Esophagus squamous epithelium (tissue), 5 donors: Measurements from ENCODE around the gene NUDCD3. TPM values are rescaled to one million over a fixed set of nuclear protein-coding genes. Genes with fewer than 3 reads are reported as not detected.

Source experiments
- DNase-seq: peaks from one replicate; lab custom pipeline; 2025; lab: John Stamatoyannopoulos, UW
- H3K27ac ChIP-seq, 4 donors: fragments of 200-600 bp; sonication (generic); one replicate each; pipeline ENCODE4 v1.5.1; 2016 to 2019; ENCODE audit warnings: mild to moderate bottlenecking in 1 of 4
- H3K27me3 ChIP-seq, 4 donors: fragments of 200-600 bp; sonication (generic); 1 replicate in 3 of 4; 2 replicates in 1 of 4; pipeline versions ENCODE4 v1.5.1 to v1.6.0; 2017 to 2021; ENCODE audit warnings: antibody characterized with exemption in 1 of 4
- H3K36me3 ChIP-seq, 3 donors: fragments of 200-600 bp; sonication (generic); one replicate each; pipeline ENCODE4 v1.5.1; 2016 to 2019
- H3K4me1 ChIP-seq, 3 donors: fragments of 200-600 bp; sonication (generic); one replicate each; pipeline ENCODE4 v1.5.1; 2017 to 2019
- H3K4me3 ChIP-seq, 4 donors: fragments of 200-600 bp; sonication (generic); 1 replicate in 3 of 4; 2 replicates in 1 of 4; pipeline ENCODE4 v1.5.1; 2016 to 2019; ENCODE audit warnings: mild to moderate bottlenecking in 2 of 4, moderate library complexity in 1 of 4
- H3K9me3 ChIP-seq, 3 donors: fragments of 200-600 bp; sonication (generic); one replicate each; pipeline ENCODE4 v1.5.1; 2016 to 2019
- CTCF ChIP-seq, 6 experiments: fragments of 450-650 bp in 4 of 6; fragments of 200-600 bp in 2 of 6; sonication (generic) in 2 of 6; IDR thresholded peaks; one replicate each; pipeline ENCODE4 v1.5.1; 2016 to 2019; ENCODE audit warnings: antibody characterized with exemption in 6 of 6, mild to moderate bottlenecking in 4 of 6, moderate library complexity in 4 of 6
- POLR2A ChIP-seq, 4 donors: fragments of 450-650 bp; IDR thresholded peaks; one replicate each; pipeline ENCODE4 v1.6.1; 2017; ENCODE audit warnings: antibody characterized with exemption in 4 of 4, mild to moderate bottlenecking in 4 of 4, moderate library complexity in 3 of 4
- WGBS, 2 donors: methylation state at CpG; one replicate each; pipeline ENCODE4 v1.1.5; 2018; 5-methylcytosine and 5-hydroxymethylcytosine counted together
- intact Hi-C: fragments of 100-400 bp; cut with DNase I; formaldehyde crosslinking; loops from one replicate; pipeline ENCODE4 v1.15.0; 2022
- total RNA-seq, 4 donors: library from RNA; depleted of rRNA; stranded (reverse); fragments of >200 nt; gene quantifications; one replicate each; pipeline ENCODE4 v1.1.0, GENCODE V29; 2016
- donor health status: DM: yes; HTN: yes; CAD: no.

The NUDCD3 gene
- total RNA-seq, 4 donors from 2014 or later = 33.5 to 54.0 (median 47.0) TPM

GRCh38 chr7:44383566-44383965 is 106.9 kb downstream of the NUDCD3 start:
- H3K4me1 ChIP-seq = peaks cover 0 to 1% (median 0%) of the 10 kb centered on the region in 3 donors

GRCh38 chr7:44382459-44383265 is 107.8 kb downstream of the NUDCD3 start:
- DNase-seq = no peak
- peaks cover 0 to 9% (median 0%) of the 10 kb centered on the region in 3 donors for H3K4me1 ChIP-seq
- intact Hi-C loops = no loop called here
- H3K4me3 ChIP-seq = no peak overlapping the region
- H3K9me3 ChIP-seq = no peaks in the 10 kb centered on the region
- TF ChIP-seq POLR2A (IDR thresholded peaks at IDR 0.05) (no peak), CTCF (IDR thresholded peaks at IDR 0.05) (no peak)
- H3K36me3 ChIP-seq = peaks cover 0 to 72% (median 3%) of the 10 kb centered on the region in 3 donors
- H3K27ac ChIP-seq = no peak overlapping the region
- 69 to 70% methylated on average over 10 to 11 of the region's 13 CpGs for WGBS, 2 donors
- H3K27me3 ChIP-seq = no peaks in the 10 kb centered on the region

More at GRCh38 chr7:44383566-44383965, 106.9 kb downstream of the NUDCD3 start:
- intact Hi-C loops = no loop called here
- 60% methylated on average over 9 of the region's 11 CpGs; no CpG with 5 or more reads in 1 of the 2 donors for WGBS, 2 donors
- no peak for TF ChIP-seq CTCF (IDR thresholded peaks at IDR 0.05)
- TF ChIP-seq POLR2A (IDR thresholded peaks at IDR 0.05) = no peak
- Histone ChIP-seq H3K4me3 (no peak overlapping the region), H3K36me3 (peaks cover 0 to 81% (median 10%) of the 10 kb centered on the region in 3 donors), H3K27ac (no peak overlapping the region), H3K27me3 (no peaks in the 10 kb centered on the region), H3K9me3 (no peaks in the 10 kb centered on the region)
- no peak for DNase-seq

- H3K27ac ChIP-seq = no peak overlapping the region
- peaks cover 0 to 9% (median 0%) of the 10 kb centered on the region in 3 donors for H3K4me1 ChIP-seq
- H3K36me3 ChIP-seq = peaks cover 0 to 62% (median 0%) of the 10 kb centered on the region in 3 donors
- TF ChIP-seq POLR2A (IDR thresholded peaks at IDR 0.05) (no peak), CTCF (IDR thresholded peaks at IDR 0.05) (no peak)
- 86 to 90% methylated on average over 4 to 8 of the region's 9 CpGs for WGBS, 2 donors
- H3K4me3 ChIP-seq = no peak overlapping the region
- DNase-seq = no peak
- intact Hi-C loops = no loop called here
- no peaks in the 10 kb centered on the region for H3K27me3 ChIP-seq
- no peaks in the 10 kb centered on the region for H3K9me3 ChIP-seq
Measured at GRCh38 chr7:44381494-44382220, 108.8 kb downstream of the NUDCD3 start.

DNA sequence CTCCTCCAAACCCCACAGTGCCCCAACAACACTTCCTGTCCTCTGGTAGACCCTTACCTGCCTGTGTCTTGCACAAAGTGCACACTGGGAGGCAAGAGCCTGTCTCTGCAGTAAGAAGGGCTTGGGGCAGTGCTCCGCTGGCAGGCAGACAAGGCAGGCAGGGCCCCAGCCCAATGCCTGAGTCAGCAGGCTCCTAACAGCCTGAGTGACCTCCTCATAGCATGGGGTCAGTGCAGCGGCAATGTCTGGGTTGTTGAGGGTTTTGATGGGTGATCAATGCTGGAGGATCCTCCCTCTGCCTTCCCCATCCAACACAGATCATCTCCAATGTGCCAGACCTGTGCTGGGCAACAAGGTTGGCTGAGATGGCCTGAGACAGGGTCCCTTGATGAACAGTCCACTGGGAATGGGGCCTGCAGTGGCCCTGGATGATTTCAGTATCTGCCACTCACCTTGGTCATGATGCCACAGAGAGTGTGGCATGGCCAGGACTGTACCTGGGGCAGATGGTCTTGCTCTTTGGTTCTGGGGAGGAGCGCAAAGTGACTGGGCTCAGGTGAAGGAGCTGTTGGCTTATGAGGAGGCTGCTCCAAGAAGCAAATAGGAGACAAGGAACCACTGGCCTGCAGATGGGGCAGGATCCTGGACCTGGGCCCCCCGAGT is 109.5 kb downstream of the NUDCD3 start:
- TF ChIP-seq POLR2A (IDR thresholded peaks at IDR 0.05) (no peak), CTCF (IDR thresholded peaks at IDR 0.05) (no peak)
- intact Hi-C loops = no loop called here
- Histone ChIP-seq H3K27me3 (no peaks in the 10 kb centered on the region), H3K9me3 (no peaks in the 10 kb centered on the region), H3K36me3 (peaks cover 0 to 55% (median 0%) of the 10 kb centered on the region in 3 donors), H3K4me3 (no peak overlapping the region), H3K4me1 (peaks cover 0 to 9% (median 0%) of the 10 kb centered on the region in 3 donors), H3K27ac (no peak overlapping the region)
- DNase-seq = no peak
- 64 to 94% methylated on average over 1 to 2 of the region's 4 CpGs for WGBS, 2 donors
